ENCODE results near the gene CLOCK.

- TF ChIP-seq POLR2A (IDR thresholded peaks at IDR 0.05; ENCODE audit: low read depth, low read length): no peak
- TF ChIP-seq POLR2AphosphoS5 (IDR thresholded peaks at IDR 0.05; ENCODE audit: low read depth, low read length): no peak
- no peak for TF ChIP-seq TAF1 (IDR thresholded peaks at IDR 0.05; ENCODE audit: borderline replicate concordance, low read depth, low read length)
These were observed 161.5 kb downstream of the CLOCK start for GRCh38 chr4:55385201-55385649.
